Measurements from ENCODE around the gene METTL21A. TPM values are rescaled to one million over a fixed set of nuclear protein-coding genes. Genes with fewer than 3 reads are reported as not detected.

The METTL21A gene
- total and polyA plus RNA-seq, 2 of the 13 experiments (the other 11 are each of a cell fraction or from before 2014, with no cell fraction given): 42.4 to 61.2 TPM

- Histone ChIP-seq H3K9me3 (ENCODE audit: low read length) (no peaks in the 10 kb centered on the region), H3K79me2 (ENCODE audit: insufficient read depth, low read length) (no peaks in the 10 kb centered on the region), H3K27me3 (ENCODE audit: control insufficient read depth in 1 of 2, insufficient read depth in 2 of 2, low read length in 2 of 2) (no peaks in the 10 kb centered on the region), H2AFZ (ENCODE audit: low read length) (no peak overlapping the region), H3K4me1 (ENCODE audit: insufficient read depth, low read length) (no peaks in the 10 kb centered on the region), H3K4me2 (ENCODE audit: low read depth, low read length) (no peak overlapping the region), H3K36me3 (replicated peaks in 1 of 2; ENCODE audit: control insufficient read depth in 1 of 2, insufficient read depth in 2 of 2, low read length in 2 of 2) (no peaks in the 10 kb centered on the region), H3K27ac (ENCODE audit: extremely low read length, insufficient read depth, low read length) (no peak overlapping the region), H3K4me3 (replicated peaks in 1 of 3; ENCODE audit: insufficient read depth in 1 of 3, low read depth in 2 of 3, low read length in 3 of 3) (no peak overlapping the region), H4K20me1 (ENCODE audit: insufficient read depth, low read length) (no peaks in the 10 kb centered on the region), H3K9ac (ENCODE audit: insufficient read depth, low read depth, low read length) (no peak overlapping the region)
- FAIRE-seq: no peak
- BruUV-seq (replicated peaks): no TSS peak
- in situ Hi-C loops (cut with HindIII; ENCODE audit: extremely low pct_ligation_motif_present, low pct_unique_long_range_greater_than_20kb) (no loop called here), intact Hi-C loops (cut with micrococcal nuclease; ENCODE audit: unreplicated experiment) (no loop called here)
- no peak for DNase-seq (ENCODE audit: low spot score)
- ChIA-PET POLR2A (interaction anchor here (1.6 kb wide), 1 partner anchor 37 kb away, joined by 4 read pairs; the partner anchor contains the start of gene CCNYL1), CTCF (ENCODE audit: low intra/inter-chr PET ratio, low total read pairs) (interaction anchor here (1.1 kb wide), 1 partner anchor 397 kb away, joined by 5 read pairs; no protein-coding TSS in a partner anchor)
- no peak for ATAC-seq
- TF ChIP-seq ZNF317 (CRISPR knock-in tag; IDR thresholded peaks at IDR 0.05) (no peak), POLR2AphosphoS5 (IDR thresholded peaks at IDR 0.05; ENCODE audit: low read depth, low read length) (no peak), ZNF616 (CRISPR knock-in tag; IDR thresholded peaks at IDR 0.05; ENCODE audit: low read depth) (no peak), HMG20A (CRISPR knock-in tag; IDR thresholded peaks at IDR 0.05; ENCODE audit: borderline replicate concordance) (no peak)
These were observed 49.1 kb upstream of the METTL21A start for GRCh38 chr2:207674266-207674774.

- H3K4me3 ChIP-seq (replicated peaks in 1 of 3; ENCODE audit: insufficient read depth in 1 of 3, low read depth in 2 of 3, low read length in 3 of 3): no peak overlapping the region
- in situ Hi-C loops (cut with HindIII; ENCODE audit: extremely low pct_ligation_motif_present, low pct_unique_long_range_greater_than_20kb) (no loop called here), intact Hi-C loops (cut with micrococcal nuclease; ENCODE audit: unreplicated experiment) (no loop called here)
- no peaks in the 10 kb centered on the region for H3K9me3 ChIP-seq (ENCODE audit: low read length)
- no peaks in the 10 kb centered on the region for H4K20me1 ChIP-seq (ENCODE audit: insufficient read depth, low read length)
- H3K4me1 ChIP-seq (ENCODE audit: insufficient read depth, low read length): no peaks in the 10 kb centered on the region
- H3K79me2 ChIP-seq (ENCODE audit: insufficient read depth, low read length): no peaks in the 10 kb centered on the region
- FAIRE-seq: no peak
- no peak overlapping the region for H3K9ac ChIP-seq (ENCODE audit: insufficient read depth, low read depth, low read length)
- WGBS (ENCODE audit: low lambda C conversion rate): 29% methylated on average over 2 of the region's 2 CpGs
- TF ChIP-seq ZNF12 (CRISPR knock-in tag; IDR thresholded peaks at IDR 0.05): no peak
- TF ChIP-seq GLI4 (CRISPR knock-in tag; IDR thresholded peaks at IDR 0.05; ENCODE audit: borderline replicate concordance): no peak
- no peak for TF ChIP-seq ATF4 (CRISPR knock-in tag; IDR thresholded peaks at IDR 0.05)
- TF ChIP-seq TRAFD1 (CRISPR knock-in tag; IDR thresholded peaks at IDR 0.05; ENCODE audit: borderline replicate concordance): no peak
- TF ChIP-seq SALL2 (CRISPR knock-in tag; IDR thresholded peaks at IDR 0.05): no peak
- no peak for TF ChIP-seq LRRFIP1 (CRISPR knock-in tag; conservative IDR thresholded peaks at IDR 0.05)
- TF ChIP-seq DBP (CRISPR knock-in tag; IDR thresholded peaks at IDR 0.05; ENCODE audit: not compliant biosample characterization): no peak
- H2AFZ ChIP-seq (ENCODE audit: low read length): no peak overlapping the region
- no TSS peak for BruUV-seq (replicated peaks)
- H3K27ac ChIP-seq (ENCODE audit: extremely low read length, insufficient read depth, low read length): no peak overlapping the region
- ChIA-PET CTCF (ENCODE audit: low intra/inter-chr PET ratio, low total read pairs) (no interaction called here), POLR2A (no interaction called here)
- DNase-seq (ENCODE audit: low spot score): no peak
- H3K27me3 ChIP-seq (ENCODE audit: control insufficient read depth in 1 of 2, insufficient read depth in 2 of 2, low read length in 2 of 2): no peaks in the 10 kb centered on the region
- no peak overlapping the region for H3K4me2 ChIP-seq (ENCODE audit: low read depth, low read length)
- no peaks in the 10 kb centered on the region for H3K36me3 ChIP-seq (replicated peaks in 1 of 2; ENCODE audit: control insufficient read depth in 1 of 2, insufficient read depth in 2 of 2, low read length in 2 of 2)
- no peak for ATAC-seq
These were observed 48.2 kb upstream of the METTL21A start for GRCh38 chr2:207673431-207673830.

Measured in HepG2 (cell line).